Transverse colon (tissue), 4 donors: Measurements from ENCODE around the gene SPN.
"Not testable (repeated sequence)": the region's sequence is repeated elsewhere in the genome, so short reads cannot be mapped to it uniquely, and the experiment has no call there.

Experiments used
- EP300 ChIP-seq: sonication (generic); formaldehyde crosslinking; IDR thresholded peaks from one replicate; pipeline ENCODE4 v1.6.1; 2017; ENCODE audit warnings: antibody characterized with exemption, low read depth
- POLR2A ChIP-seq: fragments of 450-650 bp; IDR thresholded peaks from one replicate; pipeline ENCODE4 v1.6.1; 2016; ENCODE audit warnings: antibody characterized with exemption, mild to moderate bottlenecking, moderate library complexity
- POLR2AphosphoS5 ChIP-seq, 3 donors: sonication (generic); formaldehyde crosslinking; IDR thresholded peaks; one replicate each; pipeline ENCODE4 v1.6.1; 2016; ENCODE audit warnings: antibody characterized with exemption in 3 of 3
- TF ChIP-seq, protein P1 (sequence below), 5 experiments: fragments of 200-600 bp in 3 of 5; fragments of 450-650 bp in 2 of 5; sonication (generic) in 3 of 5; IDR thresholded peaks; 1 replicate in 2 of 5; 2 replicates in 3 of 5; pipeline ENCODE4 v1.5.1; 2016 to 2017; ENCODE audit warnings: antibody characterized with exemption in 5 of 5, inconsistent platforms in 3 of 5, mild to moderate bottlenecking in 2 of 5, moderate library complexity in 1 of 5

DNA sequence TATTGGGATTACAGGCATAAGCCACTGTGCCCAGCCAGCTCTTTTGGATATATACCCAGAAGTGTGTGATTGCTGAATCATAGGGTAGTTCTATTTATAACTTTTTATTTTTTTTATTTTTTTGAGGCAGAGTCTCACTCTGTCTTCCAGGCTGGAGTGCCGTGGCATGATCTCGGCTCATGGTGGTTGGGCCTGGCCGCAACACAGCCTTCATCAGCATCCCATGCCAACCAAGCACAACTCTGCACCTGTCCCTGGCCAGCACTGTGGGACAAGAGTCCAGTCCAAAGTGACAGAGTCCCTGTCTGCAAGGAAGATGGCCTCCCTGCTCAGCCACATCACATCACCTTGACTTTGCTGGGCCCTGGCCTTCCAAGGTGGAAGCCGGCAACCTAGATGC, 37.9 kb upstream of the SPN start:
- TF ChIP-seq, protein P1, sequence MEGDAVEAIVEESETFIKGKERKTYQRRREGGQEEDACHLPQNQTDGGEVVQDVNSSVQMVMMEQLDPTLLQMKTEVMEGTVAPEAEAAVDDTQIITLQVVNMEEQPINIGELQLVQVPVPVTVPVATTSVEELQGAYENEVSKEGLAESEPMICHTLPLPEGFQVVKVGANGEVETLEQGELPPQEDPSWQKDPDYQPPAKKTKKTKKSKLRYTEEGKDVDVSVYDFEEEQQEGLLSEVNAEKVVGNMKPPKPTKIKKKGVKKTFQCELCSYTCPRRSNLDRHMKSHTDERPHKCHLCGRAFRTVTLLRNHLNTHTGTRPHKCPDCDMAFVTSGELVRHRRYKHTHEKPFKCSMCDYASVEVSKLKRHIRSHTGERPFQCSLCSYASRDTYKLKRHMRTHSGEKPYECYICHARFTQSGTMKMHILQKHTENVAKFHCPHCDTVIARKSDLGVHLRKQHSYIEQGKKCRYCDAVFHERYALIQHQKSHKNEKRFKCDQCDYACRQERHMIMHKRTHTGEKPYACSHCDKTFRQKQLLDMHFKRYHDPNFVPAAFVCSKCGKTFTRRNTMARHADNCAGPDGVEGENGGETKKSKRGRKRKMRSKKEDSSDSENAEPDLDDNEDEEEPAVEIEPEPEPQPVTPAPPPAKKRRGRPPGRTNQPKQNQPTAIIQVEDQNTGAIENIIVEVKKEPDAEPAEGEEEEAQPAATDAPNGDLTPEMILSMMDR (IDR thresholded peaks at IDR 0.05): not testable (repeated sequence)
- not testable (repeated sequence) for TF ChIP-seq EP300; POLR2A; POLR2AphosphoS5 (IDR thresholded peaks at IDR 0.05)
